Psoas muscle (tissue), 8 donors: ENCODE data around the gene NR1H4. TPM values are rescaled to one million over a fixed set of nuclear protein-coding genes. Genes with fewer than 3 reads are reported as not detected.
"Not testable (repeated sequence)": the region's sequence is repeated elsewhere in the genome, so short reads cannot be mapped to it uniquely, and the experiment has no call there.

ENCODE experiments used
- ATAC-seq, 4 donors: fragments of 200-7000 bp; cut with Tn5 transposase; one replicate each; pipeline ENCODE4 v1.9.1; 2020; ENCODE audit warnings: moderate library complexity in 3 of 4, mild to moderate bottlenecking in 2 of 4
- DNase-seq, 2 donors: peaks; one replicate each; pipeline ENCODE4 v3.0.0-alpha.2; 2020
- H3K27ac ChIP-seq: fragments of 200-600 bp; one replicate; pipeline ENCODE4 v1.8.0; 2022
- H3K27me3 ChIP-seq, 3 donors: fragments of 200-600 bp in 1 of 3; one replicate each; pipeline versions ENCODE4 v1.6.1 to v1.8.0; 2013 to 2022; ENCODE audit warnings: low read length in 2 of 3, mild to moderate bottlenecking in 2 of 3, moderate library complexity in 1 of 3; ENCODE audit not compliant: insufficient read depth in 3 of 3
- H3K36me3 ChIP-seq, 2 donors: fragments of 200-600 bp in 1 of 2; one replicate each; pipeline versions ENCODE4 v1.6.1 to v1.8.0; 2013 to 2022; ENCODE audit warnings: low read depth in 1 of 2, mild to moderate bottlenecking in 1 of 2, moderate library complexity in 1 of 2; ENCODE audit not compliant: insufficient read depth in 1 of 2
- H3K4me1 ChIP-seq: fragments of 200-600 bp; one replicate; pipeline ENCODE4 v1.8.0; 2022
- H3K4me3 ChIP-seq: fragments of 200-600 bp; one replicate; pipeline ENCODE4 v1.8.0; 2022; ENCODE audit warnings: mild to moderate bottlenecking
- H3K9me3 ChIP-seq: fragments of 200-600 bp; one replicate; pipeline ENCODE4 v1.8.0; 2022
- WGBS, 3 donors: extraction: QIAGEN DNeasy Blood & Tissue Kit; methylation state at CpG; one replicate each; pipeline versions ENCODE4 v1.1.6 to v1.1.7; 2013; 5-methylcytosine and 5-hydroxymethylcytosine counted together
- intact Hi-C, 2 donors: fragments of 100-400 bp; cut with DNase I; formaldehyde crosslinking; loops; one replicate each; pipeline versions ENCODE4 v1.11.0 to v1.14.2; 2022
- long read RNA-seq, 2 donors: library from polyadenylated mRNA; unstranded; transcript quantifications; one replicate each; pipeline ENCODE4 v2.0.0, GENCODE V29; 2021
- polyA plus RNA-seq, 3 donors: library from polyadenylated mRNA; stranded (reverse); fragments of 200-250 nt; gene quantifications; one replicate each; pipeline ENCODE4 v1.2.3, GENCODE V29; 2013
- total RNA-seq, 4 donors: library from RNA; stranded (reverse); fragmentation: NEBNext Ultra II Directional in 2 of 4; extraction: Animal tissue kit (Norgen Biotek cat#: 25700) in 2 of 4; gene quantifications; one replicate each; pipeline versions ENCODE4 v1.2.1 to v1.2.4, GENCODE V29; 2021 to 2023
- TF ChIP-seq, protein P1 (sequence below): fragments of 200-600 bp; IDR thresholded peaks from one replicate; pipeline ENCODE4 v1.8.0; 2022; ENCODE audit warnings: antibody characterized with exemption
- donor health status: healthy with polysubstance abuse.
- donor health status: DM: no; HTN: no; CAD: no; lungs with moderate emphysema.
- donor health status: Bipolar disorder and iron deficiency.
- donor health status: healthy.
- donor health status: DM: yes; HTN: yes; CAD: no.
- donor health status: DM: no; HTN: no; CAD: no.
- donor health status: DM: no; HTN: no; CAD: no.
- donor health status: DM: yes; HTN: yes; CAD: no.

NR1H4 gene
- total RNA-seq, result under 1 TPM in 1 of 4 donors, not detected in 3; 0.18 TPM
- not detected for polyA plus RNA-seq
- long read RNA-seq, donor 1, result 0 reads
- long read RNA-seq, donor 2, result 0 reads

- H3K27me3 ChIP-seq, result no peaks in the 10 kb centered on the region
- no peak within 1 kb of the TSS for H3K27ac ChIP-seq
- H3K9me3 ChIP-seq, result no peaks in the 10 kb centered on the region
- H3K4me3 ChIP-seq, result no peak within 1 kb of the TSS
- no peaks in the 10 kb centered on the region for H3K36me3 ChIP-seq
- intact Hi-C loops, result no loop called here
- no peaks in the 10 kb centered on the region for H3K4me1 ChIP-seq
- DNase-seq, result no peak
- 67 to 79% (median 68%) methylated on average over 6 of the region's 6 CpGs for WGBS, 3 donors
- no peak for ATAC-seq
- TF ChIP-seq, protein P1, sequence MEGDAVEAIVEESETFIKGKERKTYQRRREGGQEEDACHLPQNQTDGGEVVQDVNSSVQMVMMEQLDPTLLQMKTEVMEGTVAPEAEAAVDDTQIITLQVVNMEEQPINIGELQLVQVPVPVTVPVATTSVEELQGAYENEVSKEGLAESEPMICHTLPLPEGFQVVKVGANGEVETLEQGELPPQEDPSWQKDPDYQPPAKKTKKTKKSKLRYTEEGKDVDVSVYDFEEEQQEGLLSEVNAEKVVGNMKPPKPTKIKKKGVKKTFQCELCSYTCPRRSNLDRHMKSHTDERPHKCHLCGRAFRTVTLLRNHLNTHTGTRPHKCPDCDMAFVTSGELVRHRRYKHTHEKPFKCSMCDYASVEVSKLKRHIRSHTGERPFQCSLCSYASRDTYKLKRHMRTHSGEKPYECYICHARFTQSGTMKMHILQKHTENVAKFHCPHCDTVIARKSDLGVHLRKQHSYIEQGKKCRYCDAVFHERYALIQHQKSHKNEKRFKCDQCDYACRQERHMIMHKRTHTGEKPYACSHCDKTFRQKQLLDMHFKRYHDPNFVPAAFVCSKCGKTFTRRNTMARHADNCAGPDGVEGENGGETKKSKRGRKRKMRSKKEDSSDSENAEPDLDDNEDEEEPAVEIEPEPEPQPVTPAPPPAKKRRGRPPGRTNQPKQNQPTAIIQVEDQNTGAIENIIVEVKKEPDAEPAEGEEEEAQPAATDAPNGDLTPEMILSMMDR, result no peak
These were observed at the start of gene NR1H4 for GRCh38 chr12:100473716-100474150. TSS of gene NR1H4 (plus strand) at chr12:100473866. CDS start at chr12:100493324, 19,458 bp downstream.

DNA sequence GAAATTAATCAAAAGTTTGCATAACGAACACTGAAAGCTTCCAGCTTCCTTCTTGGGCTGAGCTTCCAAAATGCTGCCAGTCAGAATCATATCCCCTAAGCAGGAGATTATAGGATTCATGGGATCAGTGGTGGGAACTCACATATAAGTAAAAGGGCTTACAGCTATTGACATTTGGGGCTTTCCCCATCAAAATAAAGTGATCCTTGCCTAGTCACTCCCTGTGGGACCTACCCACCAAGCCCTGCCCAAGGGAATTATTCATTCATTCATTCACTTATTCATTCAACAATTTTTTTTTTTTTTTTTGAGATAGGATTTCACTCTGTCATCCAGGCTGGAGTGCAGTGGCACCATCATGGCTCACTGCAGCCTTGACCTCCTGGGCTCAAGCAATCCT, 47.5 kb upstream of the NR1H4 start:
- Histone ChIP-seq H3K27ac (no peak overlapping the region), H3K4me3 (no peak overlapping the region), H3K4me1 (no peaks in the 10 kb centered on the region), H3K9me3 (no peaks in the 10 kb centered on the region), H3K27me3 (no peaks in the 10 kb centered on the region), H3K36me3 (no peaks in the 10 kb centered on the region)
- intact Hi-C loops, result no loop called here
- WGBS, 3 donors, result 17 to 20% (median 18%) methylated on average over 1 of the region's 1 CpG
- TF ChIP-seq, protein P1, result no peak
- ATAC-seq (no peak), DNase-seq (no peak)

DNA sequence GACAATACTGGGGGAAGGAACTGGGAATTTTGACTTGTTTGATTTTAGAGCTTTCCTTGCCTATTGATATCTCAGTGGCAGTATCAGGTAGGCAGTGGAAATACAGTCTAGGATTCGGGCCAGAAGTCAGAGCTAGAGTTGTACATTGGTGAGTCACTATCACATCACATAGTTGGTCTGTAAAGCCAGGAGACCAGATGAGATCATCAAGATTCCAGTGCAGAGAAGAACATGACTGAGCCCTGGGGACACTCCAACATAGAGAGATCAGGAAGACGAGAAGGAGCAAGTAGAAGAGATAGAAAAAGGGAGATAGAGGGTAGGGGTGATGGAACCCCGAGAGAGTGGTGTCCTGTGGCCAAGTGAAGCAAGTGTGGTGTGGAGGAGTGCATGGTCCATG, 46.6 kb upstream of the NR1H4 start:
- Histone ChIP-seq H3K36me3 (no peaks in the 10 kb centered on the region), H3K4me1 (no peaks in the 10 kb centered on the region), H3K4me3 (no peak overlapping the region), H3K9me3 (no peaks in the 10 kb centered on the region), H3K27ac (no peak overlapping the region), H3K27me3 (no peaks in the 10 kb centered on the region)
- WGBS, 3 donors, result 58 to 62% (median 62%) methylated on average over 3 of the region's 3 CpGs
- intact Hi-C loops, result no loop called here
- ATAC-seq (no peak), DNase-seq (no peak)
- TF ChIP-seq, protein P1, result no peak

- H3K36me3 ChIP-seq, H3K27me3 ChIP-seq, intact Hi-C loops, H3K27ac ChIP-seq, H3K4me1 ChIP-seq, ATAC-seq, H3K4me3 ChIP-seq, H3K9me3 ChIP-seq, DNase-seq: not testable (repeated sequence)
- WGBS, 3 donors, result 93 to 96% (median 94%) methylated on average over 18 to 29 of the region's 32 CpGs
These were observed 43.4 kb upstream of the NR1H4 start for GRCh38 chr12:100430251-100430650.

- H3K9me3 ChIP-seq, result no peaks in the 10 kb centered on the region
- H3K4me3 ChIP-seq, result no peak overlapping the region
- H3K36me3 ChIP-seq, result no peaks in the 10 kb centered on the region
- DNase-seq (no peak), ATAC-seq (no peak)
- TF ChIP-seq, protein P1, result no peak
- H3K4me1 ChIP-seq, result no peaks in the 10 kb centered on the region
- 35 to 44% (median 43%) methylated on average over 2 of the region's 2 CpGs for WGBS, 3 donors
- H3K27ac ChIP-seq, result no peak overlapping the region
- no peaks in the 10 kb centered on the region for H3K27me3 ChIP-seq
- intact Hi-C loops, result no loop called here
These were observed 40.0 kb upstream of the NR1H4 start for GRCh38 chr12:100433701-100434100.
